Measurements from ENCODE around the gene R3HDM1.

R3HDM1 gene

DNA sequence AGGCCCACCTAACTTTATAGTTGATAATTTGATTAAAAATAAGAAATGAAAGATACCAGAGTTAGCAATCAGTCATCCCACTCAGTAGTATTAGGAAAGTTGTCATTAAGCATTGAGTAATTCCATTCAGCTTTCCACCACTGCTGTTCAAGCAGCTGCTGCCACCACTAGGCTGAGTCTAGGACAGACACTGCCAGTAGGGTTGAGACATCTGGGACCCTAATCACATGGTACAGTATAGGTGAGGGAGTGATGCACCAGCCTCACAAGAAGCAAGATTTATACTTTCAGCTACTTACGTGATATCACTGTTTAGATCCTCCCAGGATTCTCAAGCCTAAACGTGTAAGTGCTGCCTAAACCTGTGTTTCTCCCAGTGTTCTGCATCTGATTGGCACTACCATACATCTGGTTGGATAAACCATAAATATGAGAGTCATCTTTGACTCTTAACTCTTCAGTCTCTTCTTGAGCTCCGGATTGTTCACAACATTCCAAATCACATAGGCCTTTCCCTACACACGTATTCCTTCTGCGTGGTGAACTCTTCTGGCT, 213.6 kb downstream of the R3HDM1 start:
- H3K27ac Mint-ChIP-seq, result no peak overlapping the region
- peaks cover 36% of the 10 kb centered on the region for H3K36me3 Mint-ChIP-seq
- H3K27me3 Mint-ChIP-seq, result no peaks in the 10 kb centered on the region
- H3K4me3 Mint-ChIP-seq, result no peak overlapping the region
- H3K9me3 Mint-ChIP-seq, result no peaks in the 10 kb centered on the region
- ATAC-seq, result no peak
- peaks cover 30% of the 10 kb centered on the region for H3K4me1 Mint-ChIP-seq

DNA sequence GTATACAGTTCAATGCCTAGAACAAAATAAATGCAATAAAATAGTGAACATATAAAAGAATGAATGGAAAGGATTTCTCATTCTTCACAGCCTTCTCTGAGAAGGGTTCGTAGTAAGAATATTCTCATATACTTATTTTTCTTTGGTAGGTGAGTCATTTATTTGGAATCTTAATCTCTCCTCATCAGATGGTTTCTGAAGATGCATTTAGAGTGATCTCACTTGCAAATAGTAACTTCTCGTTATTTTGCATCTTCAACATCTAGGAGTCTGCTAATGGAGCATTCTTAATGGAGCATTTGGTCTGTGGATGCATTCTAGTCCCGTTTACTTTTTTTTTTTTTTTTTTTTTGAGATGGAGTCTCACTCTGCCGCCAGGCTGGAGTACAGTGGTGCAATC, 214.3 kb downstream of the R3HDM1 start:
- H3K4me1 Mint-ChIP-seq, result peaks cover 30% of the 10 kb centered on the region
- H3K27ac Mint-ChIP-seq, result no peak overlapping the region
- no peak overlapping the region for H3K4me3 Mint-ChIP-seq
- no peak for ATAC-seq
- H3K9me3 Mint-ChIP-seq, result no peaks in the 10 kb centered on the region
- H3K36me3 Mint-ChIP-seq, result peaks cover 39% of the 10 kb centered on the region
- H3K27me3 Mint-ChIP-seq, result no peaks in the 10 kb centered on the region

DNA sequence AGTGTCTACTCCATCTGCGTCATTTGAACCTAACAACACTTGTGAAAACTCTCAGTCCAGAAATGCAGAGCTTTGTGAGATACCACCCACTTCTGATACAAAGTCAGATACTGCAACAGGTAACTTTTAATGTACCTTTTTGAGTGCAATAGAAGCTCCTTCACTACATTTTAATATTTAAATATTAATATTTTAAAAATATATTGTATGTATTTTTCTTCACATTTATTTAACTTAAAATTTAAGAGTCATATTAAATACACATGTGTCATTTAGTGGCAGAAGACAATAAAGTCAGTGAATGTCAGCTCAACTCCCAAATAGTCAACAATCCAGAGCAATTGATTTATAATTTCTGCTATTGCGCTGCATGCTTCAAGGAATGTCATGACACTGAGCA, 224.3 kb downstream of the R3HDM1 start:
- ATAC-seq, result no peak
- Mint-ChIP-seq H3K4me3 (no peak overlapping the region), H3K4me1 (no peaks in the 10 kb centered on the region)

DNA sequence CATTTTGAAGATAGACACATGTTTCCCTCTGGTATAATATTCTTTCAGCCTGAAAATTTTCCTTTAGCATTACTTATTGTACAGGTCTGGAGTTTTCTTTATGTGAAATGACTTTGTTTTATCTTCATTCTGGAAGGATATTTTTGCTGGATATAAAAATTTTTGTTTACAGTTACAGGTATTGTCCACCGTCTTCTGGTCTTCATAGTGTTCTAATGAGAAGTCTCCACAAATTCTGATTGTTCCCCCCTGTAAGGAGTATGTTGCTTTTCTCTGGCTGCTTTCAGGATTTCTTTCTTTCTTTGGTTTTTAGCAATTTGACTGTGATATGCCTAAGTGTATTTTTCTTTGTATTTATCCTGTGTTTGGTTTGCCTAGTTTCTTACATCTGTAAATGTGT, 225.4 kb downstream of the R3HDM1 start:
- Mint-ChIP-seq H3K9me3 (peaks cover 4% of the 10 kb centered on the region), H3K4me1 (no peaks in the 10 kb centered on the region), H3K27ac (no peak overlapping the region), H3K27me3 (no peaks in the 10 kb centered on the region), H3K36me3 (peaks cover 72% of the 10 kb centered on the region), H3K4me3 (no peak overlapping the region)
- ATAC-seq, result no peak

More for the DNA sequence above, 224.3 kb downstream of the R3HDM1 start:
- no peaks in the 10 kb centered on the region for H3K27me3 Mint-ChIP-seq
- H3K9me3 Mint-ChIP-seq, result peaks cover 4% of the 10 kb centered on the region
- peaks cover 67% of the 10 kb centered on the region for H3K36me3 Mint-ChIP-seq
- H3K27ac Mint-ChIP-seq, result no peak overlapping the region

DNA sequence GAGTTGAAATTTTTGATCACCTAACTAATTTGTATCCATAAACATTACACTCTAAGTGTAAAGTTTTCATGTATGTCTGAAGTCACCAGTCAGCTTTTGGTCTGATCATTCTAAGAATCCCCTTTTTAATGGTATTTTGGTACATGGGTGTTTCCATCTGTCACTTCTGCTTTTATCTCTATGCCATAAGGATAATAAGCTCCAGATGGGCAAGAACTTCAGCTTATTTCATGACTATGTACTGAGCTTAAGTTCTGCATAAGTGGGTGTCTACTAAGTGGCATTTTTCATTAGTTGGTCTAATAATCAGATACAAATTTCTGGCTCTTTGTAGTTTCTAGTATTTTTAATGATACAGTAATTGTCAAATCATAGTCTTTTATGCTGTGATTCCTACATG, 230.7 kb downstream of the R3HDM1 start:
- Mint-ChIP-seq H3K9me3 (peaks cover under 1% of the 10 kb centered on the region), H3K4me3 (no peak overlapping the region), H3K27ac (no peak overlapping the region), H3K36me3 (peaks cover 57% of the 10 kb centered on the region), H3K4me1 (no peaks in the 10 kb centered on the region), H3K27me3 (no peaks in the 10 kb centered on the region)
- no peak for ATAC-seq

DNA sequence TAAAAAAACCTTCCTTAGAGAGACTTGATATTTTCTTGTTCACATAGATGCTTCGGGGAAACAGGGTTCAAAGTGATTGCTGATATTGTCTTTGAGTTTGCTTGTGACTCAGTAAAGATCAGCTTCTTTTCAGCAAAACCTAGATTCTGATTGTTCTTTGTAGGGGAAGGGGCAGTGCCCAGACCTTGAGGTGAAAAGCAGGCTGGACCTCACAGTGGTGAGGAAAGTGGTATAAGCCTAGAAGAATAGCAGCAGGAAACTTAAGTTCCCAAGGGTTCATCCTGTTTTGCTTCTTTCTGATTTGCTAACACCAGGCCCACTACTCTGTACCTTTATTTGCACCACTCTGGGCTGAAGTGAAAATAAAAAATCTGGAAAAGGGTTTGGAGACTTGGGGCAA, 231.2 kb downstream of the R3HDM1 start:
- no peak overlapping the region for H3K27ac Mint-ChIP-seq
- no peak for ATAC-seq
- no peak overlapping the region for H3K4me3 Mint-ChIP-seq
- H3K9me3 Mint-ChIP-seq, result no peaks in the 10 kb centered on the region
- peaks cover 57% of the 10 kb centered on the region for H3K36me3 Mint-ChIP-seq
- no peaks in the 10 kb centered on the region for H3K4me1 Mint-ChIP-seq
- H3K27me3 Mint-ChIP-seq, result no peaks in the 10 kb centered on the region

DNA sequence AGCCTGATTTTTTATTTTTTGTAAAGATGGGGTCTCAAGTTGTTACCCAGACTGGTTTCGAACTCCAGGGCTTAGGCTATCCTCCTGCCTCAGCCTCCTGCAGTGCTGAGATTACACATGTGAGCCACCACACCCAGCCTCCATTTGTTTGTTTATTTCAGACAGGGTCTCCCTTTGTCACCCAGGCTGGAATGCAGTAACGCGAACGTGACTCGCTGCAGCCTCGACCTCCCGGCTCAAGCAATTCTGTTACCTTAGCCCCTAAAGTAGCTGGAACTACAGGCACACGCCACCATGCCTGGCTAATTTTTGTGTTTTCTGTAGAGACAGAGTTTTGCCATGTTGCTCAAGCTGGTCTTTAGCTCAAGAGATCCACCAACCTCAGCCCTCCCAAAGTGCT, 237.6 kb downstream of the R3HDM1 start:
- Mint-ChIP-seq H3K27me3 (no peaks in the 10 kb centered on the region), H3K4me3 (no peak overlapping the region), H3K36me3 (peaks cover 60% of the 10 kb centered on the region), H3K4me1 (no peaks in the 10 kb centered on the region), H3K9me3 (no peaks in the 10 kb centered on the region), H3K27ac (no peak overlapping the region)
- no peak for ATAC-seq

DNA sequence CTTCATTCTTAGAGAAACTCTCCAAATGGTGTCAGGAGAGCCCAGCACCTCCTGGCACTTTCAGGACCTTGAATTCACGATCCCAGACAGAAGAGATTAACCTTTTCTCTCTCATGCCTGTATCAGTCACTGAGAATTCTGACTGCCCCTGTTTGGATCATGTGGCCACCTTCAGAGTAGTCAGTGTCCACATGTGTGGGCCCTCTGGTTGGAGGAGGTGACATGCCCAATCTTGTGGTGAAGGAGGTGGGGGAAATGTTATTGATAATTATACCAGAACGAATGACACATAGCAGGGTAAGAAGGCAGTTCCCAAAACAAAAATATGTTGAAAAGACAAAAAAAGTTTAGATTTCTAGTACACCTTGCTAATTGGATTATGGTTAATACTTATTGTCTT, 242.0 kb downstream of the R3HDM1 start:
- ATAC-seq, result no peak
- Mint-ChIP-seq H3K27ac (no peak overlapping the region), H3K9me3 (no peaks in the 10 kb centered on the region), H3K4me1 (no peaks in the 10 kb centered on the region), H3K4me3 (no peak overlapping the region), H3K36me3 (peaks cover 70% of the 10 kb centered on the region), H3K27me3 (no peaks in the 10 kb centered on the region)

DNA sequence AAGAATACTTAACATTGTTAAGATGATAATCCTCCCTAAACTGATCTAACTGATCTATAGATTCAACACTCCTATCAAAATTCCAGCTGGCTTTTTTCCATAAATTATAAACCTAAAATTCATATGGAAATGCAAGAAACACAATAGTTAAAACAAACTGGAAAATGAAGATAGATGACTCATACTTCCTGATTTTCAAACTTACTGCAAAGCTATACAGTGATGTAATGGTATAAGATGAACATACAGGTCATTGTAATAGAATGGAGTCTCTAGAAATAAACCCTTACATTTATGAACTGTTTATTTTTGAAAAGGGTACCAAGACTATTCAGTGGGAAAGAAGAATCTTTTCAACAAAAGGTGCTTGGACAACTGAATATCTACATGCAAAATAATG, 242.6 kb downstream of the R3HDM1 start:
- Mint-ChIP-seq H3K4me3 (no peak overlapping the region), H3K27ac (no peak overlapping the region), H3K27me3 (no peaks in the 10 kb centered on the region), H3K4me1 (no peaks in the 10 kb centered on the region), H3K36me3 (peaks cover 69% of the 10 kb centered on the region), H3K9me3 (no peaks in the 10 kb centered on the region)
- no peak for ATAC-seq

All from stimulated activated memory B cell treated with anti-CD40 and anti-IgM and Interleukin-4, amounts not matched to agents 10 μg/mL and 1 μg/mL and 100 μg/mL, for 72 hours (primary cell).